ENCODE data around the gene ITPK1.

DNA sequence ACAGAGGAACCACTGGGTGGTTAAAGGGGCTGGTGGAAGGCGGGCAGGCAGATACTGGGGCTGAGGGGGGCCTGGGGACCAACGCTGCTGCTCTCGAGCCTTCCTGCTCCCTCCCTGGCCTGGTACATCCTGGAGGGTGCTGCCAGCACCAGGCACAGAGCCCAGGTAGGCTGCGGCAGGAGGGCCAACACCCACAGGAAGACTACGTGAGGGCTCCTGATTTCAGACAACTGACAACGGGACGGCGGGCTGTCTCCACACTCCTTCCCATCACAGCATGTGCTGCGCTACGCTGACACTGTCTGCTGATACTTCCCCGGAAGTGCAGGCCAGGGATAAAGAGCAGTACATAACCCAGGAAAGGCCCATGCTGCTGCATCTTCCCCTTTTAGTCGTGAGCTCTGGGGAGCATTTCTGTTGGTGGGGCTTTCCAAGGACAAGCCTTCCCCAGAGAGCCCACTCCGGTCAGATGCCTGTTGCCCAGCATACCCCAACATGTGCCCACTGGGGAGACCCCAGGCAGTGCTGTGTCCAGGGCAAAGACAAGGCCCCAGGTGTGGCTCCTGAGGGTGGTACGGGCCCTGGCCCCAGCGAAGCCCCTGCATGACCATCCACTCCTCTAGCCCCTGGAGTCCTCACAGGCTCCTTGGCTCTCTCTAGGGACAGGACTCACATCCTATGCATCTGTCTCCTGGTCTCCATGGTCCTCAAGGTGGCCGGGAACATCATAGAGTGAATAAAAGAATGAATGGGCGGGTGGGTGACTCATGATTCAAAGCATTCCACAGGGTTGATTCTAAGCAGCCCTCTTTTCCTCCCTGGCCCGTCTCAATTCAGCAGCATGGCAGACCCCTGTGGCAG is 154.8 kb downstream of the ITPK1 start:
- TF ChIP-seq EZH2 (optimal IDR thresholded peaks at IDR 0.05; ENCODE audit: low read depth, low read length) (no peak), EZH2phosphoT487 (IDR thresholded peaks at IDR 0.05; ENCODE audit: low read length) (no peak)
- TF ChIP-seq, protein P1, sequence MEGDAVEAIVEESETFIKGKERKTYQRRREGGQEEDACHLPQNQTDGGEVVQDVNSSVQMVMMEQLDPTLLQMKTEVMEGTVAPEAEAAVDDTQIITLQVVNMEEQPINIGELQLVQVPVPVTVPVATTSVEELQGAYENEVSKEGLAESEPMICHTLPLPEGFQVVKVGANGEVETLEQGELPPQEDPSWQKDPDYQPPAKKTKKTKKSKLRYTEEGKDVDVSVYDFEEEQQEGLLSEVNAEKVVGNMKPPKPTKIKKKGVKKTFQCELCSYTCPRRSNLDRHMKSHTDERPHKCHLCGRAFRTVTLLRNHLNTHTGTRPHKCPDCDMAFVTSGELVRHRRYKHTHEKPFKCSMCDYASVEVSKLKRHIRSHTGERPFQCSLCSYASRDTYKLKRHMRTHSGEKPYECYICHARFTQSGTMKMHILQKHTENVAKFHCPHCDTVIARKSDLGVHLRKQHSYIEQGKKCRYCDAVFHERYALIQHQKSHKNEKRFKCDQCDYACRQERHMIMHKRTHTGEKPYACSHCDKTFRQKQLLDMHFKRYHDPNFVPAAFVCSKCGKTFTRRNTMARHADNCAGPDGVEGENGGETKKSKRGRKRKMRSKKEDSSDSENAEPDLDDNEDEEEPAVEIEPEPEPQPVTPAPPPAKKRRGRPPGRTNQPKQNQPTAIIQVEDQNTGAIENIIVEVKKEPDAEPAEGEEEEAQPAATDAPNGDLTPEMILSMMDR (IDR thresholded peaks at IDR 0.05; ENCODE audit: low read length), result no peak
